HG03039 (cell line): ENCODE data around the gene ARHGAP8.

Source experiments
- ATAC-seq: cut with Tn5 transposase; IDR thresholded peaks from one replicate; pipeline ENCODE4 v1.9.1; 2021; ENCODE audit warnings: mild to moderate bottlenecking, moderate library complexity; ENCODE audit not compliant: unreplicated experiment

The ARHGAP8 gene

DNA sequence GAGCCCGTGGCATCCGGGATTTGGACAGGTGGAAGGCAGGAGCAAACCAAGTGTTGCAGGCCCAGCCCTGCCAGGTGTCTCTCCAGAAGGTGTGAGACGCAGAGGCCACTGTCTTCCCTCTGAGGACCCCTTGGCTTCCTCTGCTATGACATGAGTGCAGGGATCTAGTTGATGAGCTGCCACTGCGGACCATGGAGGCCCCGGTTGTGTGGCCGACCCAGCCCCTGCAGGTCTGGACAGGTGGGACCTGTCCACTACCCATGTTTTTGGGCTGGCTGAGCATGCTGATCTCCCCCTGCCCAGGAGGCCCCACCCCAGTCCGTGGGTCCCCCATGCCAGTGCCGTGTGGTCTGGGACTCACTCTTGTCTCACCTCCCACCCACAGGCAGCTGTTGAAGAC, 27.5 kb upstream of the ARHGAP8 start:
- no peak for ATAC-seq

GRCh38 chr22:44726439-44726838, 25.9 kb upstream of the ARHGAP8 start:
- ATAC-seq, result no peak

GRCh38 chr22:44727148-44727547, 25.2 kb upstream of the ARHGAP8 start:
- no peak for ATAC-seq

DNA sequence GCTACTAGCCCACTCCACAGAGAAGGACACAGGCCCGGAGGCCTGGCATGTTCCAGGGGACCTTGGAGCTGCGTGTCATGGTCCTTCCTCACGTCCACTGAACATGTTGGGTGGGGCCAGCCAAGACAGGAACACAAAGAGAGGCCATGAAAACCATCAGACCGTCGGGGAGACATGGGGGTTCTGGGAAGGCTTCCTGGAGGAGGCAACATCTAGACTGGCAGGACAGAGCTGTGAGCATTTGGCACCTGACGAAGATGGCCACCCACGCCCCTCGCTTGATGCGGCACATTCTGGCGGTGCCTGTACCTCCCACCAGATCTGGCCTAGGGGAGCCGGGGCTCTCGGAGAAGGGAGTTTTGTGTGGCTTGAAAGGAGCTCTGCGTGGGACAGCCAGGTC, 24.7 kb upstream of the ARHGAP8 start:
- no peak for ATAC-seq

- no peak for ATAC-seq
Measured at GRCh38 chr22:44728761-44729324, 23.5 kb upstream of the ARHGAP8 start.

- ATAC-seq, result no peak
Measured at GRCh38 chr22:44729391-44730021, 22.9 kb upstream of the ARHGAP8 start.

DNA sequence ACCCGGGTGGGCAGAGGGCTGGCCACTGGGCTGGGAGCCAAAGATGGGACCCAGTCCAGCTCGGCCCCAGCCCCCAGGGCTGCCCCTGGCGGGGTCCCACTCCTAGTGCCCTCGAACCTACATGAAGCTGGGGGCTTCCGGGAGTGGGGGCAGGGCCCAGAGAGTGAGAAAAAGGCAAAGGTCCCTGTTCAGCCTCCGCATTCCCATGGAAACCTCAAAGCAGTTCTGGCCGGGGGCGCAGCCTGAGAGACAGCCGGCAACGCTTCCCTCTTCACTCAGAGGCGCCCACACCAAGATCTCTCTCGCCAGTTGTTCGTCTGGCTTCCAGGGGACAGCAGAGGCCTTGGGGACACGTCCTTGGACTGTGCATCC, 22.4 kb upstream of the ARHGAP8 start:
- no peak for ATAC-seq

DNA sequence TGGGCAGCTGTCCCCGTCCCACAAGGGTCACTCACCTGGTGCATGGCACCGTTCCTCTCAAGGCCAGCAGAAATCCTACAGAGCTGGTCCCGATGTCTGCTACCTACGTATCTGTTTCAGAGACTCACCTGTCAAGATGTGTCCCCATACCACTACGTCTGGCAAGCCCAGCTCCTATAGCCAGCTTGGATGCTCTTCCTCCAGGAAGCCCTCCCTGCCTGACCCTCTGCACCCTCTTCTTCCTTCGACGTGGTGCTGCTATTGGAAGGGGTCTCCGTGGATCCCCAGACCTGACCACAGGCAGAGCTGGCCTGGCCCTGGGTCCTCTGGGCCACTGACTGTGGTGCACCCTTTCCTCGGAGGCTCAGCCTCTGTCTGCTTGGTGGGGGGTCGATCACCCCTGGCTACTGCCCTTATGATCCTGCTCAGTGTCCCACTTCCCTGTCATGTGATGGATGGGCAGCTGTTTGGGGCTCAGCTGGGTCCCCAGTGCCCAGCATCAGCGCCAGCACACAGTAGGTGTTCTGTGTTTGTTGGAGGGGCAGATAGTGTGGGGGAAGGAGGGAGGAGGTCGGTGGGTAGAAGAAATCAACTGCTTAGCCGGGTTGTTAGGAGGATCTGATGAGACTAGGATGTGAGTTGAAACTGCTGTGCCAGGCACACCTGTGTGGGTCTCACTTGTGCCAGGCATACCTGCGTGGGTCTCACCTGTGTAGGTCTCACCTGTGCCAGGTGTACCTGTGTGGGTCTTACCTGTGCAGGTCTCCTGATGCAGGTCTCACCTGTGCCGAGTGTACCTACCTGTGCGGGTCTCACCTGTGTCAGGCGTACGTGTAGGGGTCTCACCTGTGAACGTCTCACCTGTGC, 21.7 kb upstream of the ARHGAP8 start:
- ATAC-seq, result no peak

DNA sequence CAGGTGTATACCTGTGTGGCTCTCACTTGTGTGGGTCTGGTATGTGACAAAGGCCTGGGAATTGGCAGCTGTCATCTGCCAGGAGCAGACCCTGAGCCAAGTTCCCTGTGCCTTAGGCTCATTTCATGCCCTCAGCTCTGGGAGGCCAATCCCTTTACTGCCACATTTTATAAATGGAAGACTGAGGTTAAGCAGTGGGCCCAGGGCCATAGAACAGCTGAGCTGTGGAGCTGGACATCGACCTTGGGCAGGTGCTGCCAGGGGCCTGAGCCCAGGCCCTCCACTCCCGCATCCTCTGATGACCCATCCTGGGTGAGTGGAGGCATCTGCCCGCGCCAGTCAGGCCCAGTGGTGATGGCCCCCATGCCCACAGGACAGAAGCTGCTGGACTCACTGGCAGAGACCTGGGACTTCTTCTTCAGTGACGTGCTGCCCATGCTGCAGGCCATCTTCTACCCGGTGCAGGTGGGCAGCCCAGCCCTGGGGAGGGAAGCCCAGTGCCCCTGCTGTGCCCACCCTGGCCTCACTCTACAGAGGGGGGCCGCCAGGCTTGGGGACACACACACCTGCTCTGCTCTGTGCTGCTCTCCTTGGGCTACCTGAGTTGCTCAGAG, 20.9 kb upstream of the ARHGAP8 start:
- ATAC-seq, result no peak

DNA sequence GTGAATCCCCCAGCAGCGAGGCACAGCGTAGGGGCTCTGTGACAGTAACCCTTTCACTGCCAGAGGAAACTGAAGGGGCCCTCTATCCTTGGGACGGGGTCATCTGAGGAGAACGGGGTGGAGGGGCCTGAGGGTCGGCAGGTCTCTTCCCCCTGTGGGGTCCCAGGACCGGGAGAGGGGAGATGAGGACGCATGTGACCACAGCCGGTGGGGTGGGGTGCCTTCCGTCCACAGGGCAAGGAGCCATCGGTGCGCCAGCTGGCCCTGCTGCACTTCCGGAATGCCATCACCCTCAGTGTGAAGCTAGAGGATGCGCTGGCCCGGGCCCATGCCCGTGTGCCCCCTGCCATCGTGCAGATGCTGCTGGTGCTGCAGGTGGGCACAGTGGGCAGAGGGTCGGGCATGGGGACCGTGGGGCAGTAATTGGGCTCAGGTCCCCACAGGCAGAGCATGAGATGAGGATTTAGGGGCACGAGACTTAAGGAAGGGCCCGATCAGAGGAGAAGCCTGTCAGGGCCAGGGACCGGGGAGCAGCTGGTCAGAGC, 20.3 kb upstream of the ARHGAP8 start:
- ATAC-seq, result no peak

- no peak for ATAC-seq
Measured at GRCh38 chr22:44732661-44733060, 19.7 kb upstream of the ARHGAP8 start.

DNA sequence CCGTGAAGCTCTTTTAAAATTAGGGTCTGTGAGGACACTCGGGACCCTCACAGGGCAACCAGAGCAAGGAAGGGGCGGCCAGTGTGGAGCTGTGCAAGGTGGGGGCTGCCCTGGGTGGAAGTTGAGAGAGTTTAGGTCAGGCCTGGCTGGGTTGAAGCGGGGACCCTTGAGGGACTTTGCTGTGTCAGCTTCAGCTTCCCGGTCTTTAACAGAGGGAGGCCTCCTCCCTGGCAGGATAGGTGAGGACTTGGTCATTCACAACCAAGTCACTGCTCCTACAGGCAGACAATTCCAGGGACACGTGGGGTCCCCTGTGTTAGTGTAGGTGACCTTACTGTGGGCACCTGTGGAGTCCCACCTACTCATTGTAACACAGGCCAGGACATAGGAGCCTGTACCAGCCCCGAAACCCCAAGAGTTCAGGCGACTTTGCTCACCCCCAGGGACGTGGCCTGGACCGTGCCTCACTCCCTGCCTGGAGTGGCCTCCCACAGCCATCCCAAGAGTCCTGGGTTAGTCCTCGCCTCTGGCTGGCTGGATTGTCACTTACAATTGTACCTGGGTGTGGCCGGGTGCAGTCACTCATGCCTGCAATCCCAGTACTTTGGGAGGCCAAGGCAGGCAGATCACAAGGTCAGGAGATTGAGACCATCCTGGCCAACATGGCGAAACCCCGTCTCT, 18.8 kb upstream of the ARHGAP8 start:
- ATAC-seq, result no peak

GRCh38 chr22:44734278-44734677, 18.1 kb upstream of the ARHGAP8 start:
- no peak for ATAC-seq

DNA sequence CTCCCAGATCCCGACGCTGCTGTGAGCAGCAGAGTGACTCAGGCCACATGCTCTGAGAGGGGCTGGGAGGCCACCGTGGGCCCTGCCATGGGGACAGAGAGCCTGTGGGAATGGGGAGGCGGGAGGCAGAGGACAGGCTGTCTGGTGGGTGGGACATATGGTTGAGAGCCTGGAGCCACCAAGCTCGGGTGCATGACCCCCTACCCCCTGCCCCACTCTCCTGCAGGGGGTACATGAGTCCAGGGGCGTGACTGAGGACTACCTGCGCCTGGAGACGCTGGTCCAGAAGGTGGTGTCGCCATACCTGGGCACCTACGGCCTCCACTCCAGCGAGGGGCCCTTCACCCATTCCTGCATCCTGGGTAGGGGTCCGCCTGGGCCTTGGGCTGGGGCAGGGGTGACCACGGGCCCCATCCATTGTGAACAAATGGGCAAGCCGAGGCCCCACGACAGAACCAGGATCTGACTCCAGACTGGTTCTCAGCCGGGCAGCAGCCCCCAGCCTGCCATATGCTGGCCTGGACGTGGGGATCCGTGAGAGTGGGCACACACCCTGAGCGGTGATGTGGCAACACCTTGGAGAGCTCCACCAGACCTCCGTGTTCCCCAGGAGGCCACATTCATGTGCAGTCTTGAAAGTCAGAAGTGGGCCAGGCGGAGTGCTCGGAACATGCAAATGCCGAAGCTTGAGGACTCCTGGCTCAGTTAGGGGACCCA, 17.4 kb upstream of the ARHGAP8 start:
- no peak for ATAC-seq

GRCh38 chr22:44735518-44736428, 16.6 kb upstream of the ARHGAP8 start:
- ATAC-seq, result no peak

DNA sequence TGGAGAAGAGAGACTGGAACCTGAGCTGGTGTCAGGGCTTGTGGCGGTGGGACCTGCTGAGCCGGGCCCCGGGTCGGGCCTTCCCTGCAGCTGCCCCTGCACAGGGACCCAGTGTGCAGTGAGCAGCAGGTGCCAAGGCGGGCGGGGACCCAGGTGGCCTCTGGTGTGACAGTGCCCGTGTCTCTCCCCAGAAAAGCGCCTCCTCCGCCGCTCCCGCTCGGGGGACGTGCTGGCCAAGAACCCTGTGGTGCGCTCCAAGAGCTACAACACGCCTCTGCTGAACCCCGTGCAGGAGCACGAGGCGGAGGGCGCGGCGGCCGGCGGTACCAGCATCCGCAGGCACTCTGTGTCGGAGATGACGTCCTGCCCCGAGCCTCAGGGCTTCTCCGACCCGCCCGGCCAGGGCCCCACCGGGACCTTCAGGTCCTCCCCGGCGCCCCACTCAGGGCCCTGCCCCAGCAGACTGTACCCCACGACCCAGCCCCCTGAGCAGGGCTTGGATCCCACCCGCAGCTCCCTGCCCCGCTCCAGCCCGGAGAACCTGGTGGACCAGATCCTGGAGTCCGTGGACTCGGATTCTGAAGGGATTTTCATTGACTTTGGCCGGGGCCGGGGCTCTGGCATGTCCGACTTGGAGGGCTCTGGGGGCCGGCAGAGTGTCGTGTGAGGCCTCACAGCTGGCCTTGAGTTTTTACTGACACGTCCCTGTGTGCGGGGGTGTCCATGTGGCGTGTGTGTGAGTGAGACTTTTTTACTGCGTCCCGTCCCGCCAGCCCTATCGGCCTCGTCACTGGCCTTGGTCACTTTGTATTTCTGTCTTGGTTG, 15.6 kb upstream of the ARHGAP8 start:
- ATAC-seq, result no peak

DNA sequence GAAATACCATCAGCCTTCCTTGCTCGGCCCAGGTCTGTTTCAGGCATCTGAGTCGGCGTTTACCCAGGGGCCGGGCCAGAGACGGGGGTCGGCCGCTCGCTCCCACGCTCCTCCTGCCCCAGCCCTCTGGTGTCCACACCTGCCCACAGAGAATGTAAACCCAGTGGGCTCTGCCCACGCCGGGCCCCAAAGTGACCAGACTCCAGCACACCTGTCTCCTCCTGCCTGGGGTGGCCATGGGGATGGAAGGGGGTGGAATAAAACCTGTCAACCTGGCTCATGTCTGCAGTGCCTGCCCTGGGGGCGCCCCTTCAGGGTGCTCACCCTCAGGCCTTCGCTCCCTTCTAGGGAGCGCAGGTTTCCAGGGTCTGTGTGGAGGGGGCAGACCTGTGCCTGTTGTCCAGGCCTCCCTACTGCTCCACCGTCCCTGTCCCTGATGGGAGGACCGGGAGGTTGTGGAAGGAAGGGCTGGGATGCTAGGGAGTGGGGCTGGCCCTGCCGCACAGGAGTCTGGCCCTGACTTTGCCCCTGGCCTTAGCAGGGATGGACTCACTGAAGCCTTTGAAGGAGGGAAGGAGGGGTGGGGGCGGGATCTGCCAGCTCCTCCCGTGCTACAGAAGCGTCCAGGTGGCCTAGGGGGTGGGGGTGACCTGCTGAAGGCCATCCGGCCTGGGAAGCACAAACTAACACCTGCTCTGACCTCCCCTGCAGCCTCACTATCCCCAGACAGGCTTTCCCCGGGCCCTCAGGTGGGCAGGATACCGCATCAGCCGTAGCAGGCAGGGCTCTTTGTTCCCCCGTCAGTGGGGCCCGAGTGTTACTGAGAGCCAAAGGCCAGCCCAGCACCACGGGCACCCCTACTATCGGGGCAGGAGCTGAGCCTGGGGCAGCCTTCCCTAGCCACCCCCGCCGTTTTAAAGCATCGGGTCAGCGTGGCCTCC, 14.7 kb upstream of the ARHGAP8 start:
- ATAC-seq, result no peak
